Activated CD4-positive, alpha-beta memory T cell treated with anti-CD3 and anti-CD28 coated beads for 36 hours (primary cell): ENCODE measurements around the gene ZNF784. TPM values are rescaled to one million over a fixed set of nuclear protein-coding genes. Genes with fewer than 3 reads are reported as not detected.

ENCODE experiments used
- CTCF ChIA-PET: fragments of 350-600 bp; sonication (Branson Sonifier 250); formaldehyde crosslinking; loops from one replicate; lab custom pipeline; 2021; ENCODE audit warnings: antibody characterized with exemption, inconsistent platforms; lab: Charles Lee
- POLR2A ChIA-PET: fragments of 350-600 bp; sonication (Branson Sonifier 250); formaldehyde crosslinking; loops from one replicate; lab custom pipeline; 2021; ENCODE audit warnings: antibody characterized with exemption; lab: Charles Lee
- DNase-seq: peaks from one replicate; pipeline ENCODE4 v3.0.0-alpha.2; 2020
- H3K27ac Mint-ChIP-seq: one replicate; pipeline ENCODE4 v1.8.0; 2021; ENCODE audit warnings: mixed read lengths
- H3K27me3 Mint-ChIP-seq: one replicate; pipeline ENCODE4 v1.8.0; 2021; ENCODE audit warnings: mixed read lengths
- H3K36me3 Mint-ChIP-seq: one replicate; pipeline ENCODE4 v1.8.0; 2021; ENCODE audit warnings: mixed read lengths
- H3K4me1 Mint-ChIP-seq: one replicate; pipeline ENCODE4 v1.8.0; 2021; ENCODE audit warnings: low read depth, mixed read lengths
- H3K4me3 Mint-ChIP-seq: one replicate; pipeline ENCODE4 v1.8.0; 2021; ENCODE audit warnings: mild to moderate bottlenecking, mixed read lengths
- H3K9me3 Mint-ChIP-seq: one replicate; pipeline ENCODE4 v1.8.0; 2021; ENCODE audit warnings: mixed read lengths
- intact Hi-C: fragments of 100-400 bp; cut with micrococcal nuclease; formaldehyde crosslinking; loops from one replicate; pipeline ENCODE4 v1.15.1; 2023
- total RNA-seq, 2 experiments: library from RNA; stranded (reverse); gene quantifications; one replicate each; pipeline ENCODE4 v1.2.3, GENCODE V29; 2021

Gene ZNF784
- total RNA-seq, 2 experiments from 2014 or later: 3.9 to 4.4 TPM

GRCh38 chr19:55667006-55667381 lies 42.6 kb upstream of the ZNF784 start:
- CTCF ChIA-PET: interaction anchor here (1.2 kb wide), 1 partner anchor 36 kb away, joined by 3 read pairs; no protein-coding TSS in a partner anchor
- no peak for DNase-seq
- Mint-ChIP-seq H3K27me3 (no peaks in the 10 kb centered on the region), H3K4me3 (no peak overlapping the region), H3K27ac (no peak overlapping the region), H3K9me3 (no peaks in the 10 kb centered on the region), H3K4me1 (peaks cover 13% of the 10 kb centered on the region), H3K36me3 (peaks cover 54% of the 10 kb centered on the region)
- intact Hi-C loops: no loop called here
- POLR2A ChIA-PET: interaction anchor here (0.7 to 2.0 kb wide), 2 partner anchors 10 to 63 kb away, joined by 3 to 8 read pairs; no protein-coding TSS in a partner anchor

GRCh38 chr19:55666343-55667005 lies 42.1 kb upstream of the ZNF784 start:
- DNase-seq: no peak
- Mint-ChIP-seq H3K27ac (no peak overlapping the region), H3K4me1 (peaks cover 12% of the 10 kb centered on the region), H3K36me3 (peaks cover 57% of the 10 kb centered on the region), H3K4me3 (no peak overlapping the region), H3K27me3 (no peaks in the 10 kb centered on the region), H3K9me3 (no peaks in the 10 kb centered on the region)
- intact Hi-C loops: no loop called here
- ChIA-PET CTCF (interaction anchor here (1.2 kb wide), 1 partner anchor 9 kb away, joined by 3 read pairs; no protein-coding TSS in a partner anchor), POLR2A (interaction anchor here (0.7 to 2.0 kb wide), 2 partner anchors 10 to 62 kb away, joined by 3 to 8 read pairs; no protein-coding TSS in a partner anchor)

GRCh38 chr19:55663846-55664536 lies 39.6 kb upstream of the ZNF784 start:
- Mint-ChIP-seq H3K4me3 (no peak overlapping the region), H3K9me3 (no peaks in the 10 kb centered on the region), H3K4me1 (peaks cover 7% of the 10 kb centered on the region), H3K27me3 (no peaks in the 10 kb centered on the region), H3K27ac (no peak overlapping the region), H3K36me3 (peaks cover 55% of the 10 kb centered on the region)
- ChIA-PET CTCF (interaction anchor here (0.8 kb wide), 1 partner anchor 145 kb away, joined by 3 read pairs; no protein-coding TSS in a partner anchor), POLR2A (no interaction called here)
- no peak for DNase-seq
- intact Hi-C loops: no loop called here

GRCh38 chr19:55661826-55662225 lies 37.5 kb upstream of the ZNF784 start:
- Mint-ChIP-seq H3K27ac (peak overlapping the region; percentile 7), H3K4me1 (peaks cover 25% of the 10 kb centered on the region), H3K4me3 (no peak overlapping the region), H3K9me3 (no peaks in the 10 kb centered on the region), H3K27me3 (no peaks in the 10 kb centered on the region), H3K36me3 (peaks cover 62% of the 10 kb centered on the region)
- DNase-seq: no peak
- CTCF ChIA-PET: no interaction called here
- intact Hi-C loops: no loop called here
- POLR2A ChIA-PET: no interaction called here

- peak overlapping the region; percentile 23 for H3K27ac Mint-ChIP-seq
- H3K4me3 Mint-ChIP-seq: no peak overlapping the region
- CTCF ChIA-PET: no interaction called here
- no peak for DNase-seq
- H3K36me3 Mint-ChIP-seq: peaks cover 66% of the 10 kb centered on the region
- H3K9me3 Mint-ChIP-seq: no peaks in the 10 kb centered on the region
- H3K4me1 Mint-ChIP-seq: peaks cover 26% of the 10 kb centered on the region
- no peaks in the 10 kb centered on the region for H3K27me3 Mint-ChIP-seq
- POLR2A ChIA-PET: no interaction called here
- intact Hi-C loops: no loop called here
Observed at GRCh38 chr19:55660991-55661390, 36.6 kb upstream of the ZNF784 start.

- no peaks in the 10 kb centered on the region for H3K27me3 Mint-ChIP-seq
- peaks cover 68% of the 10 kb centered on the region for H3K36me3 Mint-ChIP-seq
- intact Hi-C loops: no loop called here
- H3K4me3 Mint-ChIP-seq: no peak overlapping the region
- CTCF ChIA-PET: interaction anchor here (1.0 kb wide), 1 partner anchor 11 kb away, joined by 4 read pairs; no protein-coding TSS in a partner anchor
- peaks cover 29% of the 10 kb centered on the region for H3K4me1 Mint-ChIP-seq
- POLR2A ChIA-PET: no interaction called here
- H3K9me3 Mint-ChIP-seq: no peaks in the 10 kb centered on the region
- H3K27ac Mint-ChIP-seq: peak overlapping the region; percentile 38
- no peak for DNase-seq
Observed at GRCh38 chr19:55660404-55660803, 36.0 kb upstream of the ZNF784 start.

GRCh38 chr19:55659822-55660221 lies 35.5 kb upstream of the ZNF784 start:
- no peaks in the 10 kb centered on the region for H3K9me3 Mint-ChIP-seq
- CTCF ChIA-PET: interaction anchor here (1.0 kb wide), 1 partner anchor 11 kb away, joined by 4 read pairs; no protein-coding TSS in a partner anchor
- H3K27ac Mint-ChIP-seq: peak overlapping the region; percentile 38
- H3K27me3 Mint-ChIP-seq: no peaks in the 10 kb centered on the region
- intact Hi-C loops: loop anchor here (10.0 kb wide), 2 partner anchors 655 to 1215 kb away; partner anchors contain the start of genes LENG8 and ZSCAN5A
- no peak overlapping the region for H3K4me3 Mint-ChIP-seq
- H3K36me3 Mint-ChIP-seq: peaks cover 67% of the 10 kb centered on the region
- H3K4me1 Mint-ChIP-seq: peaks cover 29% of the 10 kb centered on the region
- DNase-seq: no peak
- POLR2A ChIA-PET: no interaction called here

GRCh38 chr19:55658846-55659459 lies 34.6 kb upstream of the ZNF784 start:
- intact Hi-C loops: loop anchor here (10.0 kb wide), 2 partner anchors 656 to 1214 kb away; partner anchors contain the start of genes LENG8 and ZSCAN5A
- POLR2A ChIA-PET: no interaction called here
- H3K4me3 Mint-ChIP-seq: no peak overlapping the region
- H3K27ac Mint-ChIP-seq: no peak overlapping the region
- peaks cover 29% of the 10 kb centered on the region for H3K4me1 Mint-ChIP-seq
- CTCF ChIA-PET: no interaction called here
- peaks cover 61% of the 10 kb centered on the region for H3K36me3 Mint-ChIP-seq
- no peaks in the 10 kb centered on the region for H3K9me3 Mint-ChIP-seq
- no peak for DNase-seq
- H3K27me3 Mint-ChIP-seq: no peaks in the 10 kb centered on the region

- peaks cover 29% of the 10 kb centered on the region for H3K4me1 Mint-ChIP-seq
- peak overlapping the region; percentile 100 for H3K27ac Mint-ChIP-seq
- no peaks in the 10 kb centered on the region for H3K9me3 Mint-ChIP-seq
- intact Hi-C loops: loop anchor here (10.0 kb wide), 2 partner anchors 658 to 1212 kb away; partner anchors contain the start of genes LENG8 and ZSCAN5A
- ChIA-PET POLR2A (interaction anchor here (0.6 to 1.6 kb wide), 8 partner anchors 8 to 484 kb away, joined by 3 to 8 read pairs (median 3); partner anchors contain the start of genes EPN1 and ZNF444), CTCF (interaction anchor here (0.7 to 2.6 kb wide), 13 partner anchors 9 to 189 kb away, joined by 3 to 23 read pairs (median 4); no protein-coding TSS in a partner anchor)
- H3K36me3 Mint-ChIP-seq: peaks cover 46% of the 10 kb centered on the region
- H3K4me3 Mint-ChIP-seq: peak overlapping the region; percentile 93
- DNase-seq: peak; percentile 58
- H3K27me3 Mint-ChIP-seq: no peaks in the 10 kb centered on the region
Observed at GRCh38 chr19:55656988-55657747, 32.8 kb upstream of the ZNF784 start.

- DNase-seq: no peak
- H3K36me3 Mint-ChIP-seq: peaks cover 39% of the 10 kb centered on the region
- H3K9me3 Mint-ChIP-seq: no peaks in the 10 kb centered on the region
- intact Hi-C loops: loop anchor here (10.0 kb wide), 2 partner anchors 658 to 1212 kb away; partner anchors contain the start of genes LENG8 and ZSCAN5A
- CTCF ChIA-PET: interaction anchor here (0.7 to 2.6 kb wide), 10 partner anchors 9 to 189 kb away, joined by 3 to 23 read pairs (median 4); no protein-coding TSS in a partner anchor
- POLR2A ChIA-PET: interaction anchor here (0.6 to 1.6 kb wide), 6 partner anchors 9 to 484 kb away, joined by 3 to 8 read pairs (median 3); partner anchors contain the start of genes EPN1 and ZNF444
- no peaks in the 10 kb centered on the region for H3K27me3 Mint-ChIP-seq
- H3K4me1 Mint-ChIP-seq: peaks cover 29% of the 10 kb centered on the region
- peak overlapping the region; percentile 93 for H3K4me3 Mint-ChIP-seq
- H3K27ac Mint-ChIP-seq: peak overlapping the region; percentile 100
Observed at GRCh38 chr19:55656552-55656951, 32.2 kb upstream of the ZNF784 start.

GRCh38 chr19:55655648-55656040 lies 31.3 kb upstream of the ZNF784 start:
- ChIA-PET CTCF (interaction anchor here (2.3 to 2.6 kb wide), 2 partner anchors 9 to 16 kb away, joined by 5 to 23 read pairs; no protein-coding TSS in a partner anchor), POLR2A (no interaction called here)
- H3K27me3 Mint-ChIP-seq: no peaks in the 10 kb centered on the region
- H3K4me3 Mint-ChIP-seq: peak overlapping the region; percentile 93
- H3K9me3 Mint-ChIP-seq: no peaks in the 10 kb centered on the region
- peak overlapping the region; percentile 100 for H3K27ac Mint-ChIP-seq
- DNase-seq: no peak
- peaks cover 29% of the 10 kb centered on the region for H3K4me1 Mint-ChIP-seq
- peaks cover 34% of the 10 kb centered on the region for H3K36me3 Mint-ChIP-seq
- intact Hi-C loops: loop anchor here (1.0 to 10.0 kb wide), 4 partner anchors 20 to 1211 kb away; partner anchors contain the start of genes EPN1, LENG8, PPP1R12C and ZSCAN5A
